HG02885 (cell line): Measurements from ENCODE around the gene HEPN1.
A peak's percentile ranks its signal among the peaks of the same experiment; 100 is the strongest.
"Not testable (repeated sequence)": the region's sequence is repeated elsewhere in the genome, so short reads cannot be mapped to it uniquely, and the experiment has no call there.

ENCODE experiments used
- ATAC-seq: cut with Tn5 transposase; IDR thresholded peaks from one replicate; pipeline ENCODE4 v1.9.1; 2021; ENCODE audit warnings: mild to moderate bottlenecking; ENCODE audit not compliant: unreplicated experiment, poor library complexity

The HEPN1 gene

DNA sequence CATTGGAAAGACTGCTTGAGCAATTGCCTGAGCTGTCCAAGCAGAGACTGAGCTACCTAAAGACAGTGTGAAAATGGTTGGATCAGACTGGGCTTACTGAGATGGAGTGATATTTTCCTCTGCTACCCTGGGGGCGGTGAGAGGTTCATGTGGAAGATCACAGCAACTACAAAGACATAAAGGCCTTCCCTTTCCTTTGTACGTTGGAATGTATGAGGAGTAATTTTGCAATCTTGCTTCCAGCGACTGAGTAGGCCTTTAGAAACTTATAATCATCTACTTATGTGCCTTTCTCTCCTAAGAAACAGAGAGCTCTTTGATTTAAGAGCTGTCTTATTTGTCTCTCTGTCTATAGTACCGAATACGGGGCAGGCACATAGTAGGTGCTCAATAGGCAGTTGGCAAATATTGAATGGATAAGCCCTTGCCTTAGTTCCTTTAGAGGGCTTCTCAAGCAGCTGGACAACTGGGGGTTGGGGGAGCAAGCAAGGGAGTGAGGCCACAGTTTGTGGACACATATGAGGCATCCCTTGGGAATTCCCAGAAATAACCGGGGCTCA is 19.2 kb downstream of the HEPN1 start:
- no peak for ATAC-seq

DNA sequence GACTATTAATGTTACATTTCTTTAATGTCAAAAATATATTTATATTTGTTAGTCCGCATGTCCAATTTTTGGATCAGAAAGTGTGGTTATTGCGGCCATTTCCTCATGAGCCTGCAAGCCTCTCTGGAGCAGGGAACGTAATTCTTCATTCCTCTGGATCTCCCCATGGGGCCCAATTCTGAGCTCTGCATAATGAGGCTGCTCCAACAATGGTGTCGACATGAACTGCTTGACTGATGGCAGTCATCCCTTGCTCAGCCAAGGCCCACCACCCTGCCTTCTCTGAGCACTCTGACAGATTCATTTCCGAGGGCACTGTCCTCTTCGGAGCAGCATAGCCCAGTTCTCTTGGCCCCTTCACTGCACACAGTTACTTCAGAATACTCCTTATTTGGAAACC is 19.9 kb downstream of the HEPN1 start:
- no peak for ATAC-seq

GRCh38 chr11:124941703-124942102 is 22.7 kb downstream of the HEPN1 start:
- peak; percentile 81 for ATAC-seq

GRCh38 chr11:124942466-124943253 is 23.6 kb downstream of the HEPN1 start:
- no peak for ATAC-seq

DNA sequence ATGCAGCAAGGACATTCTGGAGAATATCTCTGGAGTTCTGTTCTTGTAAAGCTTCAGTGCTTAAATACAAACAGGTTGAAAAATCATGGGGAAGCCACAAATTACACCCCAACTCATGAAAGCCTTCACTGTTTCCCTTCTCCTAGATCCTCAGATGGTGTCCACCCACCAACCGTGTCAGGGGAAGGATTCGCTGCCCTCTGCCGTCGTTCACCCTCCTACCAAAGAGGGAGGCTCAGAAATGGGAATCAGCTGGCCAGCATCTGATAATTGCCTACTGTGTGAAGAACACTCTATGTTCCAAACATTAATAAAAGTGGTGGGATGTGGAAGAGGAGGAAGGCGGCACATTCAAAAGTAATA is 24.2 kb downstream of the HEPN1 start:
- no peak for ATAC-seq

- ATAC-seq, result no peak
Measured at GRCh38 chr11:124943741-124944140, 24.7 kb downstream of the HEPN1 start.

GRCh38 chr11:124944565-124944964 is 25.5 kb downstream of the HEPN1 start:
- no peak for ATAC-seq

- no peak for ATAC-seq
Measured at GRCh38 chr11:124945826-124946225, 26.8 kb downstream of the HEPN1 start.

DNA sequence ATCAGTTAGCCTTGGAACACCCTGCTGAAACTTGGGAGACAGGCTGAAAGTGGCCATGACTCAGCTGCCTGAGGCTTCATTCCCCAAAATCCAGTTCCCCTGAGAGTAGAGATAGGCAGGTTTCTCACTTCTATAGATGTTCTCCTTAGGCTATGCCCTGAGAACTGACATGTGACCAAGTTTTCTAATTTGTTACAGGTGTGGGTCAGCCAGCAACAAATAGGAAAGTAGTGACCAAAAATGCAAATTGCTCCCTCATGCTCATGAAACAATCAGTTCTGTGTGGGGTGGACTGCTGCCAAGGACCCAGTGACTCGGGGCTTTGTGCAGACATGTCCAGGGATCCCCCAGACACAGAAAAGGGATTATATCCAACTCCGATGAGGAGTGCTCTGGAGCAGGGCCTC is 27.7 kb downstream of the HEPN1 start:
- no peak for ATAC-seq

DNA sequence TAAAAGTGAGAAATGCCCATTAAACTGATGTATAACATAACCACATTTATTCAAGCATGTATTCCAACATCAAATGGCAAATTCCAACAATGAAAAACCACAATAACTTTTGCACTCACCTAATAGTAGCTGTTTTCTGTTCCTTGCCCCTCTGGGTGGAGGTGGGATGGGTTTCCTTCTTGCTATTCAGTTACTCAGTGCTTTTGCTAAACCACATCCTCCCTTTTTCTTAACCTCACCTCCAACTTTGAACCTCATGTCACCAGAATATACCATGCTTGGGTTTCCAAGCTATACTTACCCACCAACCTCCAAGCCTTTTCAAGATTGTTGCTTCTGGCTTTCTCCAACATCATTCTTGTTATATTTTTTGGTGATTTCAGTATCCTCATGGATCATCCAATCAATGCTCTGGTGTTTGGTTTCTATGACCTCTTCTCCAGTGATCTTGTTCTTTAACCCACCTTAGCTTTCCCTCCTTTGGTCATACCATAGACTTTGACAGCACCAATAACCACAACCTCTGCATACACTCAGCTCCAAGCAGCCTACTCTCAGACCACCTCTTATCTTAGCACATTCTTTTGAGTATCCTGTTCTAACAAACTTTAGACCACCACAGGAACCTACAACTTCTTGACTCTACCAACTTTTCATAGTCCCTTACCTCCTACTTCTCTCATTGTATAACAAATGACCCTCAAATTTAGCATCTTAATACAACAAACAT is 31.7 kb downstream of the HEPN1 start:
- no peak for ATAC-seq

DNA sequence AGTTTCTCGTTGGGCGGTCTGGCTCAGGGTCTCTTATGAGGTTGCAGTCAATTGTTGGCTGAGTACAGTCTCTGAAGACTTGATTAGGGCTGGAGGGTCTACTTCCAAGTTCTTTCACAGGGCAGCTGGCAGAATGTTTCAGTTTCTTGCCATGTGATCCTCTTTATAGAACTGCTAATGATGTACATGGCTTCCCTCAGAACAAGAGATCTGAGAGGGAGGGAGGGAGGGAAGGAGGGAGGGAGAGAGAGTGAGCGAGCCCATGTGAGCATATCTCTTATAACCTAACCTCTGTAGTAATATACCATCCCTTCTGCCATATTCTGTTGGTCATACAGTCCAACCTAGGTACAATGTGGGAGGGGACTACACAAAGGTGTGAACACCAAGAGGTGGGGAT is 32.3 kb downstream of the HEPN1 start:
- no peak for ATAC-seq

DNA sequence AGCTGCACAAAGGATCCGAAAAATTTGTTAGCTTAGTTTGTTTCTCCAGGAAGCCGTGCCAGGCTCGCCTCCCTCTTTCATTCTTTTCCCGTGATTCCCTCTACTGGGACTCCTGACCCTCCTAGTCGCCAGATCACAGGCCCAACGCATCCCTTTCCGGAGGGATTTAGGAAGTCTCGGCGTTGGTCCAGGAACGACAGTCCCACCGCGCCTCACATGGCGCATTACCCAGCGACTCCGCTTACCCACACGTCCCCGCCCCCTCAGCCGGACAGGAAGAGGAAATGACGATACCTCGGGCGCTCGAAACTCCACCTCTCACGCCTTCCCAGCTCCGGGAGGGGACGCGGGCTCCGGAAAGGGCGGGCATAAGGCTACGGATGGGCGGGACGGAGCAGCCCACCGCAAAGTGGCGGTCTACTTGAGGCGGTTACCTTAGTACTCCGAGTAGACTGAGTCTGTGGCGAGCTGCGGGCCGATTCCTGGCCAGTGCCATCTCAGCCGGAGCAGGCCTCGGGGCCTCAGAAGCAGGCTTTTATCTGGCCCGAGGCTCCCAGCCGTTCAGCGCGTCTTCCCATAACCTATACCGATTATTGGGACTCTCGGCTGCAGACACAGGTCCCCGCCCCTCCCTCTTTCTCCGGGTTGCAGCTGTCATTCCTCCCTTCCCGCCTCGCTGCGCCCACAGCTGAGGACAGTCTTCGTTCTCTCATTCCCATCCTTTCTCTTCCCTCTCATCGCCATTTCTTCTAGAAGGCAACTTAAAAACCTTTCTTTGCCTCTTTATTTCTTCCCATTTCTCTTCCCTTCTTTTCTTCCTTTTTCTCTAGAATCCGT is 34.9 kb downstream of the HEPN1 start, which contains the start of gene CCDC15:
TSS of gene CCDC15 (plus strand) at position 450 of the 837 bp plus-strand sequence. CDS start 531 bp downstream, outside the sequence.
- ATAC-seq, result peak; percentile 99

DNA sequence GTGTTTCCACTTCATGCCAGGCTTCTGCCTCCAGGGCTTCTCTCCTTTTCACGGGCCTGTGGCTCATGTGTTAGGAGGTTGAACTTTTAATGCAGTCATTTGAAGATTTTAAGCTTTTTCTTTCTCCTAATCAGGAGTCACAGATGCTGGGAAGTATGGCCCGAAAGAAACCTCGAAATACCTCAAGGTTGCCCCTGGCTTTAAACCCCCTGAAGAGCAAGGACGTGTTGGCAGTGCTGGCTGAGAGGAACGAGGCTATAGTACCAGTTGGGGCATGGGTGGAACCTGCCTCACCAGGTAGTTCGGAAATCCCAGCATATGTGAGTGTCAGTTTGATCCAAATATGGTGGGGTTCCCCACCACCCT is 35.5 kb downstream of the HEPN1 start:
- no peak for ATAC-seq

DNA sequence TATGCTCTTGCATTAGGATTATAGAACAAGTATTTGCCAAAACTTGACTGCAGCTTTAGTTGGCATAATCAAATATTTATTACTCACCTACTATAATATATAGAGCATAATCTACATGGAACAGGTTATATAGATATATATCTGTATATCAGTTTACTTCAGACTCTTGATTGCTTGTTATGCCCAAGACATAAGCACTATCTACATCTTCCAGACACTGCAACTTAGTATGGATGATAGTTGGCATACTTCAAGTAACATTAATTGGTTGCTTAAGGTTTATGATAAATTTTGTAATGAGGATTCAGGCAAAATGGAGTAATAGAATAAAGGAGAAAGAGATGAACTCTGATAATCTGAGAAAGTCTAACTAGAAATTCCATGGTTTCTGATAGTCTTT is 36.0 kb downstream of the HEPN1 start:
- no peak for ATAC-seq

- peak; percentile 83 for ATAC-seq
Measured at GRCh38 chr11:124961972-124962609, 43.0 kb downstream of the HEPN1 start.

GRCh38 chr11:124968197-124968596 is 49.1 kb downstream of the HEPN1 start:
- not testable (repeated sequence) for ATAC-seq
